ENCODE results near the gene RAET1L. TPM values are rescaled to one million over a fixed set of nuclear protein-coding genes. Genes with fewer than 3 reads are reported as not detected.
"Not testable (repeated sequence)": the region's sequence is repeated elsewhere in the genome, so short reads cannot be mapped to it uniquely, and the experiment has no call there.

Gene RAET1L
- polyA plus RNA-seq, 4 donors: not detected

GRCh38 chr6:150068151-150068550, 42.8 kb upstream of the RAET1L start:
- peaks cover 0 to 8% (median 2%) of the 10 kb centered on the region in 3 donors for H3K4me1 ChIP-seq (ENCODE audit: control insufficient read depth in 3 of 3, insufficient read depth in 2 of 3, low read depth in 1 of 3, low read length in 2 of 3)
- no peak overlapping the region for H3K27ac ChIP-seq (ENCODE audit: low read depth in 1 of 3, low read length in 2 of 3)
- FAIRE-seq (no peak), DNase-seq (peak; percentile 39 to 51)
- H3K27me3 ChIP-seq (ENCODE audit: control insufficient read depth in 3 of 3, insufficient read depth in 3 of 3, low read length in 3 of 3): no peaks in the 10 kb centered on the region
- peaks cover 0 to 16% (median 0%) of the 10 kb centered on the region in 3 donors for H3K36me3 ChIP-seq (ENCODE audit: control insufficient read depth in 3 of 3, insufficient read depth in 2 of 3, low read depth in 1 of 3, low read length in 3 of 3)
- peak overlapping the region in 2 of 3 donors; percentile 61 to 75 for H3K4me3 ChIP-seq (ENCODE audit: low read depth in 1 of 3, low read length in 3 of 3)
- WGBS, 3 donors: 32 to 47% (median 47%) methylated on average over 3 to 4 of the region's 4 CpGs
- peaks cover 0 to 5% of the 10 kb centered on the region in 2 donors for H3K9me3 ChIP-seq (ENCODE audit: control insufficient read depth in 2 of 2, insufficient read depth in 1 of 2, low read depth in 1 of 2, low read length in 1 of 2)

DNA sequence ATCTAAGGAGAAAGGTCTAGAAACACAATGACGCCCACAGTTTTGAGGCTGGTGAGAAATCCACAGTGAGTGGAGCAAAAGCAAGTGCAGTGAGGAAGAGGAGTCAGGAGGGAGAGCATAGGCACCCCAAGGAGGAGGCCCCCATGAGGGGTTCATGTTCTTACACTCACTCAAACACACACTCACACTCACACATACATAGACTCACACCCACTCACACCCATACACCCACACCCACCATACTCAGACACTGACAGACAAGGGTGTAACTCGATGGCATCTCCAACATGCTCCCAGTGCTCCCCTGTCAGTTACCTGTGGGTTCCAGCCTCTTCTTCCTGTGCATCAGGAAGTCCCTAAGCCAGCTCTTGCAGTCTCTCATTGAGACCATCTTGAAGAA, 39.8 kb upstream of the RAET1L start:
- peaks cover 0 to 16% (median 0%) of the 10 kb centered on the region in 3 donors for H3K36me3 ChIP-seq (ENCODE audit: control insufficient read depth in 3 of 3, insufficient read depth in 2 of 3, low read depth in 1 of 3, low read length in 3 of 3)
- peaks cover 0 to 3% (median 0%) of the 10 kb centered on the region in 3 donors for H3K4me1 ChIP-seq (ENCODE audit: control insufficient read depth in 3 of 3, insufficient read depth in 2 of 3, low read depth in 1 of 3, low read length in 2 of 3)
- no peak overlapping the region for H3K27ac ChIP-seq (ENCODE audit: low read depth in 1 of 3, low read length in 2 of 3)
- no peak overlapping the region for H3K4me3 ChIP-seq (ENCODE audit: low read depth in 1 of 3, low read length in 3 of 3)
- DNase-seq (no peak), FAIRE-seq (no peak)
- peaks cover 0 to 5% of the 10 kb centered on the region in 2 donors for H3K9me3 ChIP-seq (ENCODE audit: control insufficient read depth in 2 of 2, insufficient read depth in 1 of 2, low read depth in 1 of 2, low read length in 1 of 2)
- no peaks in the 10 kb centered on the region for H3K27me3 ChIP-seq (ENCODE audit: control insufficient read depth in 3 of 3, insufficient read depth in 3 of 3, low read length in 3 of 3)
- WGBS, 3 donors: 91 to 94% (median 92%) methylated on average over 2 of the region's 2 CpGs

GRCh38 chr6:150063640-150064039, 38.3 kb upstream of the RAET1L start:
- peaks cover 0 to 3% (median 0%) of the 10 kb centered on the region in 3 donors for H3K4me1 ChIP-seq (ENCODE audit: control insufficient read depth in 3 of 3, insufficient read depth in 2 of 3, low read depth in 1 of 3, low read length in 2 of 3)
- DNase-seq (no peak), FAIRE-seq (no peak)
- H3K9me3 ChIP-seq (ENCODE audit: control insufficient read depth in 2 of 2, insufficient read depth in 1 of 2, low read depth in 1 of 2, low read length in 1 of 2): peaks cover 0 to 5% of the 10 kb centered on the region in 2 donors
- 89 to 92% (median 91%) methylated on average over 6 of the region's 6 CpGs for WGBS, 3 donors
- H3K36me3 ChIP-seq (ENCODE audit: control insufficient read depth in 3 of 3, insufficient read depth in 2 of 3, low read depth in 1 of 3, low read length in 3 of 3): peaks cover 0 to 16% (median 0%) of the 10 kb centered on the region in 3 donors
- no peak overlapping the region for H3K4me3 ChIP-seq (ENCODE audit: low read depth in 1 of 3, low read length in 3 of 3)
- H3K27ac ChIP-seq (ENCODE audit: low read depth in 1 of 3, low read length in 2 of 3): no peak overlapping the region
- H3K27me3 ChIP-seq (ENCODE audit: control insufficient read depth in 3 of 3, insufficient read depth in 3 of 3, low read length in 3 of 3): no peaks in the 10 kb centered on the region

DNA sequence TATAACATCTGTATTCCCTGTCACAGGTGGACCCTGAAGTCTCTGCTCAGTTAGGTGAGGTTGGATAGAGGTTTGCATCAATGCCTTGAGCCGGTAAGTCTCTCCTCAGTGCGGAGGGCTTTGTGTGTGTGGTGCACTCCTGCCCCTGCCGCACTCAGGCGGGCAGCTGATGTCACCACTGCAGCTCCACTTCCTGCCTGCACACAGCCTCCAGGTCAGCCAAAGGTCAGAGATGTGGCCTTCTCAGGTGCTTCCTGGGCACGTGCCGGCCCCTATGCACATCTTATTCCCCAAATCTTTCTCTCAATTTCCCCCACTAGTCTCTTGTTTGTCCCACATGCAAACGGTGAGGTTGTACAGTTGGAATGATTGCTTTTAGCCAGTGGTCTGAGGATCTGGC, 34.6 kb upstream of the RAET1L start:
- DNase-seq; H3K27ac ChIP-seq (ENCODE audit: low read depth in 1 of 3, low read length in 2 of 3); H3K9me3 ChIP-seq (ENCODE audit: control insufficient read depth in 2 of 2, insufficient read depth in 1 of 2, low read depth in 1 of 2, low read length in 1 of 2); H3K4me1 ChIP-seq (ENCODE audit: control insufficient read depth in 3 of 3, insufficient read depth in 2 of 3, low read depth in 1 of 3, low read length in 2 of 3); FAIRE-seq; H3K4me3 ChIP-seq (ENCODE audit: low read depth in 1 of 3, low read length in 3 of 3): not testable (repeated sequence)
- 58 to 75% (median 70%) methylated on average over 7 of the region's 7 CpGs for WGBS, 3 donors
- H3K36me3 ChIP-seq (ENCODE audit: control insufficient read depth in 3 of 3, insufficient read depth in 2 of 3, low read depth in 1 of 3, low read length in 3 of 3): peaks cover 0 to 13% (median 0%) of the 10 kb centered on the region in 3 donors
- peaks cover 0 to 13% (median 2%) of the 10 kb centered on the region in 3 donors for H3K27me3 ChIP-seq (ENCODE audit: control insufficient read depth in 3 of 3, insufficient read depth in 3 of 3, low read length in 3 of 3)

DNA sequence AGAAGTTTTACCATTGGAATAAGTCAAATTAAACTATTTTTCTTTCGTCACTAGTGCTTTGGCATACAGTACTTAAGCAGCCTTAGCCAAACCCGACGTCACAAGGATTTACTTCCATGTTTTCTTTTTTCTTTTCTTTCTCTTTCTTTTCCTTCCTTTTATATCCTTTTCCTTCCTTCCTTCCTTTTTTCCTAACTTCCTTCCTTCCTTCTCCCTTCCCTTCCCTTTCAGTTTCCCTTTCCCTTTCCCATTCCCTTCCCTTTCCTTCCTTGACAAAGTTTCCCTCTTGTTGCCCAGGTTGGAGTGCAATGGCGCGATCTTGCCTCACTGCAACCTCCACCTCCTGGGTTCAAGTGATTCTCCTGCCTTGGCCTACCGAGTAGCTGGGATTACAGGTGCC, 33.7 kb upstream of the RAET1L start:
- 91 to 96% (median 94%) methylated on average over 6 of the region's 6 CpGs for WGBS, 3 donors
- Histone ChIP-seq H3K9me3 (ENCODE audit: control insufficient read depth in 2 of 2, insufficient read depth in 1 of 2, low read depth in 1 of 2, low read length in 1 of 2) (no peaks in the 10 kb centered on the region), H3K27ac (ENCODE audit: low read depth in 1 of 3, low read length in 2 of 3) (no peak overlapping the region), H3K4me1 (ENCODE audit: control insufficient read depth in 3 of 3, insufficient read depth in 2 of 3, low read depth in 1 of 3, low read length in 2 of 3) (no peaks in the 10 kb centered on the region), H3K27me3 (ENCODE audit: control insufficient read depth in 3 of 3, insufficient read depth in 3 of 3, low read length in 3 of 3) (peaks cover 0 to 22% (median 4%) of the 10 kb centered on the region in 3 donors), H3K36me3 (ENCODE audit: control insufficient read depth in 3 of 3, insufficient read depth in 2 of 3, low read depth in 1 of 3, low read length in 3 of 3) (peaks cover 0 to 5% (median 0%) of the 10 kb centered on the region in 3 donors), H3K4me3 (ENCODE audit: low read depth in 1 of 3, low read length in 3 of 3) (no peak overlapping the region)
- DNase-seq: no peak
- no peak for FAIRE-seq

- H3K4me1 ChIP-seq (ENCODE audit: control insufficient read depth in 3 of 3, insufficient read depth in 2 of 3, low read depth in 1 of 3, low read length in 2 of 3): no peaks in the 10 kb centered on the region
- H3K27ac ChIP-seq (ENCODE audit: low read depth in 1 of 3, low read length in 2 of 3): no peak overlapping the region
- no peak overlapping the region for H3K4me3 ChIP-seq (ENCODE audit: low read depth in 1 of 3, low read length in 3 of 3)
- no peaks in the 10 kb centered on the region for H3K9me3 ChIP-seq (ENCODE audit: control insufficient read depth in 2 of 2, insufficient read depth in 1 of 2, low read depth in 1 of 2, low read length in 1 of 2)
- FAIRE-seq: no peak
- peaks cover 0 to 28% (median 8%) of the 10 kb centered on the region in 3 donors for H3K27me3 ChIP-seq (ENCODE audit: control insufficient read depth in 3 of 3, insufficient read depth in 3 of 3, low read length in 3 of 3)
- no peak for DNase-seq
- WGBS, 3 donors: 84 to 89% (median 88%) methylated on average over 14 of the region's 14 CpGs
- no peaks in the 10 kb centered on the region for H3K36me3 ChIP-seq (ENCODE audit: control insufficient read depth in 3 of 3, insufficient read depth in 2 of 3, low read depth in 1 of 3, low read length in 3 of 3)
Observed at GRCh38 chr6:150058231-150058792, 33.0 kb upstream of the RAET1L start.

DNA sequence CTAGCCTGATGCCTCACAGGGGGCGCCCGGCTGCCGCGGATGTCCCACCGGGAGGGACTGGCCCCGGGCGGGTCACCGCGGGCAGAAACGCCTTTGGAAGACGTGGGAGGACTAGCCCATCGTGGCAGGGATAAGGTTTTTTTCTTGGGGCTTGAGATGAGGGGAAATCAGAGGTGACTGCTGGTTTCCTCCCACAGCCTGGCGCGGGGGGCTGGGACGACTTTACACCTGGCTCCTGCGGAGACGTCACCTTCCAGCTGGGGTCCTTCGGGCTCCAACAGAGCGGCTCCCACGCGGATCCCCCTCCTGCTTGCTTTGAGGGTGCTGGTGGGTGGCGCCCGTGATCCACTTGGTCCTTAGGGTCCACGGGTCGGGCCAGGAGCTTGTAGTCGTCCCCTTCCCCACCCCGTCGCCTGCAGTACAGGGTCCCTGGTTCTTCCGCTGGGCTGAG, 32.2 kb upstream of the RAET1L start:
- WGBS, 3 donors: 81 to 86% (median 82%) methylated on average over 28 to 29 of the region's 29 CpGs
- Histone ChIP-seq H3K36me3 (ENCODE audit: control insufficient read depth in 3 of 3, insufficient read depth in 2 of 3, low read depth in 1 of 3, low read length in 3 of 3) (no peaks in the 10 kb centered on the region), H3K27me3 (ENCODE audit: control insufficient read depth in 3 of 3, insufficient read depth in 3 of 3, low read length in 3 of 3) (peaks cover 0 to 35% (median 12%) of the 10 kb centered on the region in 3 donors), H3K4me1 (ENCODE audit: control insufficient read depth in 3 of 3, insufficient read depth in 2 of 3, low read depth in 1 of 3, low read length in 2 of 3) (no peaks in the 10 kb centered on the region), H3K9me3 (ENCODE audit: control insufficient read depth in 2 of 2, insufficient read depth in 1 of 2, low read depth in 1 of 2, low read length in 1 of 2) (no peaks in the 10 kb centered on the region), H3K4me3 (ENCODE audit: low read depth in 1 of 3, low read length in 3 of 3) (no peak overlapping the region), H3K27ac (ENCODE audit: low read depth in 1 of 3, low read length in 2 of 3) (no peak overlapping the region)
- FAIRE-seq (no peak), DNase-seq (no peak)

DNA sequence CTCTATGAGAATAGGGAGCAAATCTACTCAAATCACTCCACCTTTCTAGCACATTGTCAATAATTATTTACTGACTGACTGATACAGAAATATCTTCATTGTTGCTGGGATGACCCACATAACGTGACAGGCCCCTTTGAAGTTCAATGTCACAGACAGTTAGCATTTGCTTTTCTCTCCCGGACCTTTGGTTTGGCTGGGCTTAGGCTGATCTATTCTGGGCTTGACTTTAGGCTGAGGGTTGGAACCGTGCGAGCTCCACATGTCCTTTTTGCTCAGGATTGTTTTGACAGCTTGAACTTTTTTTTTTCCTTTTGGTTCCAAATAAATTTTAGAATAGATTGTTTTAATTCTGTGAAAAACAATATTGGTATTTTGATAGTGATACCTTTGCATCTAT, 31.6 kb upstream of the RAET1L start:
- FAIRE-seq (no peak), DNase-seq (no peak)
- Histone ChIP-seq H3K27me3 (ENCODE audit: control insufficient read depth in 3 of 3, insufficient read depth in 3 of 3, low read length in 3 of 3) (peaks cover 0 to 37% (median 12%) of the 10 kb centered on the region in 3 donors), H3K9me3 (ENCODE audit: control insufficient read depth in 2 of 2, insufficient read depth in 1 of 2, low read depth in 1 of 2, low read length in 1 of 2) (no peaks in the 10 kb centered on the region), H3K27ac (ENCODE audit: low read depth in 1 of 3, low read length in 2 of 3) (no peak overlapping the region), H3K4me3 (ENCODE audit: low read depth in 1 of 3, low read length in 3 of 3) (no peak overlapping the region), H3K36me3 (ENCODE audit: control insufficient read depth in 3 of 3, insufficient read depth in 2 of 3, low read depth in 1 of 3, low read length in 3 of 3) (no peaks in the 10 kb centered on the region), H3K4me1 (ENCODE audit: control insufficient read depth in 3 of 3, insufficient read depth in 2 of 3, low read depth in 1 of 3, low read length in 2 of 3) (no peaks in the 10 kb centered on the region)
- WGBS, 3 donors: 73 to 77% (median 74%) methylated on average over 4 of the region's 4 CpGs

DNA sequence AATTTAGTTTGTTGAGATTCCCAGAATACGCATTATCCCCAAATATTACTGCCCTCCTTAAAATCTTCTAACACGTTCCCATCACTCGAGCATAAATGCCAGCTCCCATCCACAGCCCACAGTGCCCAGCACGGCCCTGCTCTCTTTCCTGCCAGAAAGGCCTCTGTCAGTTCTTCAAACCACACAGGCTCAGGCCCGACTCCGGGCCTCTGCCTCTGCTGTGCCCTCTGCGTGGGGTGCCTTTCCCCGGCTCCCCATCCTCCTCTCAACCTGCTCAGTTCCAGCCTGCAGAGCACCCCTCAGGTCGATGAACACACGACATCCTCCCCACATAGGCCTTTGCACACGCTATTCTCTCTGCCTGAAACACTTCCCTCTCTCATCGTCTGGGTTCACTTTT, 30.8 kb upstream of the RAET1L start:
- DNase-seq (no peak), FAIRE-seq (no peak)
- Histone ChIP-seq H3K4me1 (ENCODE audit: control insufficient read depth in 3 of 3, insufficient read depth in 2 of 3, low read depth in 1 of 3, low read length in 2 of 3) (no peaks in the 10 kb centered on the region), H3K36me3 (ENCODE audit: control insufficient read depth in 3 of 3, insufficient read depth in 2 of 3, low read depth in 1 of 3, low read length in 3 of 3) (no peaks in the 10 kb centered on the region), H3K9me3 (ENCODE audit: control insufficient read depth in 2 of 2, insufficient read depth in 1 of 2, low read depth in 1 of 2, low read length in 1 of 2) (no peaks in the 10 kb centered on the region), H3K27me3 (ENCODE audit: control insufficient read depth in 3 of 3, insufficient read depth in 3 of 3, low read length in 3 of 3) (peaks cover 0 to 42% (median 12%) of the 10 kb centered on the region in 3 donors), H3K27ac (ENCODE audit: low read depth in 1 of 3, low read length in 2 of 3) (no peak overlapping the region), H3K4me3 (ENCODE audit: low read depth in 1 of 3, low read length in 3 of 3) (no peak overlapping the region)
- WGBS, 3 donors: 79 to 84% (median 81%) methylated on average over 12 of the region's 12 CpGs

Data from small intestine (tissue), 7 donors.